IMR-90 (cell line): Measurements from ENCODE around the gene XKR3. TPM values are rescaled to one million over a fixed set of nuclear protein-coding genes. Genes with fewer than 3 reads are reported as not detected.

Source experiments
- ATAC-seq: fragments of 200-7000 bp; cut with Tn5 transposase; 2 replicates; pipeline ENCODE4 v1.9.1; 2020; ENCODE audit warnings: low read depth, mild to moderate bottlenecking, moderate library complexity
- BruUV-seq: library from RNA; stranded (reverse); fragments of 400-500 nt; replicated peaks from 2 replicates; lab custom pipeline; 2021; lab: Mats Ljungman, UMichigan
- CTCF ChIA-PET: fragments of 300-600 bp; formaldehyde crosslinking; extraction: SDS; loops from one replicate; lab custom pipeline; 2021; ENCODE audit warnings: antibody characterized with exemption; lab: Yijun Ruan, JAX
- POLR2A ChIA-PET: fragments of 300-600 bp; sonication (Branson Sonifier 250); formaldehyde crosslinking; loops from one replicate; lab custom pipeline; 2022; ENCODE audit warnings: antibody characterized with exemption; ENCODE audit not compliant: unreplicated experiment; lab: Charles Lee
- DNase-seq: peaks from one replicate; pipeline ENCODE4 v3.0.0; 2013
- H2AFZ ChIP-seq: replicated peaks from 2 replicates; pipeline ENCODE3; 2013; ENCODE audit warnings: low read length, mild to moderate bottlenecking; ENCODE audit not compliant: poor library complexity
- H2AK5ac ChIP-seq: 2 replicates; pipeline ENCODE4 v1.6.1; 2013; ENCODE audit warnings: low read depth, low read length, inconsistent platforms
- H2AK9ac ChIP-seq: replicated peaks from 2 replicates; pipeline ENCODE3; 2013; ENCODE audit warnings: mild to moderate bottlenecking, low read depth, low read length, moderate library complexity; ENCODE audit not compliant: poor library complexity
- H2BK120ac ChIP-seq: 2 replicates; pipeline ENCODE4 v1.6.1; 2013; ENCODE audit warnings: low read depth, low read length, inconsistent platforms
- H2BK15ac ChIP-seq: 3 replicates; pipeline ENCODE4 v1.6.1; 2013; ENCODE audit warnings: low read depth, low read length, inconsistent platforms
- H2BK20ac ChIP-seq: 2 replicates; pipeline ENCODE4 v1.6.1; 2013; ENCODE audit warnings: low read depth, mild to moderate bottlenecking, inconsistent platforms, low read length, moderate library complexity
- H2BK5ac ChIP-seq: 2 replicates; pipeline ENCODE4 v1.6.1; 2013; ENCODE audit warnings: mild to moderate bottlenecking, low read depth, low read length, inconsistent platforms; ENCODE audit not compliant: poor library complexity, severe bottlenecking
- H3K14ac ChIP-seq: replicated peaks from 2 replicates; pipeline ENCODE4 v1.6.1; 2013; ENCODE audit warnings: low read depth, low read length, inconsistent platforms
- H3K18ac ChIP-seq: 2 replicates; pipeline ENCODE4 v1.6.1; 2013; ENCODE audit warnings: low read depth, low read length, control low read depth
- H3K23ac ChIP-seq: 2 replicates; pipeline ENCODE4 v1.6.1; 2013; ENCODE audit warnings: low read depth, low read length, inconsistent platforms
- H3K27ac ChIP-seq: 2 replicates; pipeline ENCODE4 v1.5.1; 2013; ENCODE audit warnings: mild to moderate bottlenecking, control low read depth, low read length; ENCODE audit not compliant: insufficient read depth
- H3K27me3 ChIP-seq: 2 replicates; pipeline ENCODE4 v1.6.1; 2013; ENCODE audit warnings: low read length; ENCODE audit not compliant: control insufficient read depth, insufficient read depth
- H3K36me3 ChIP-seq: 2 replicates; pipeline ENCODE4 v1.6.1; 2013; ENCODE audit warnings: low read length, mixed read lengths; ENCODE audit not compliant: control insufficient read depth, insufficient read depth
- H3K4ac ChIP-seq: 2 replicates; pipeline ENCODE4 v1.6.1; 2013; ENCODE audit warnings: low read depth, low read length, inconsistent platforms
- H3K4me1 ChIP-seq: 2 replicates; pipeline ENCODE4 v1.6.1; 2013; ENCODE audit warnings: low read length, mixed read lengths; ENCODE audit not compliant: control insufficient read depth, insufficient read depth
- H3K4me2 ChIP-seq: 2 replicates; pipeline ENCODE4 v1.6.1; 2013; ENCODE audit warnings: low read depth, mild to moderate bottlenecking, control low read depth, low read length, moderate library complexity
- H3K4me3 ChIP-seq: 2 replicates; pipeline ENCODE4 v1.5.1; 2013; ENCODE audit warnings: low read depth, mild to moderate bottlenecking, control low read depth, low read length, moderate library complexity; ENCODE audit not compliant: insufficient read depth
- H3K56ac ChIP-seq: 2 replicates; pipeline ENCODE4 v1.6.1; 2013; ENCODE audit warnings: low read length, inconsistent platforms; ENCODE audit not compliant: insufficient read depth; ENCODE audit errors: extremely low read depth
- H3K79me1 ChIP-seq, 2 experiments: 2 replicates each; pipeline ENCODE4 v1.6.1; 2013; ENCODE audit warnings: low read length in 2 of 2, inconsistent platforms in 1 of 2, low read depth in 1 of 2
- H3K9ac ChIP-seq: 2 replicates; pipeline ENCODE4 v1.6.1; 2013; ENCODE audit warnings: low read depth, low read length, control low read depth
- H3K9me1 ChIP-seq: 2 replicates; pipeline ENCODE4 v1.6.1; 2013; ENCODE audit warnings: low read length, inconsistent platforms; ENCODE audit not compliant: insufficient read depth
- H3K9me3 ChIP-seq: 2 replicates; pipeline ENCODE4 v1.6.1; 2013; ENCODE audit warnings: low read length; ENCODE audit not compliant: control insufficient read depth, insufficient read depth
- H4K20me1 ChIP-seq: 2 replicates; pipeline ENCODE4 v1.6.1; 2013; ENCODE audit warnings: low read length, inconsistent platforms; ENCODE audit not compliant: insufficient read depth
- H4K5ac ChIP-seq: 2 replicates; pipeline ENCODE4 v1.6.1; 2013; ENCODE audit warnings: mild to moderate bottlenecking, low read depth, low read length, control low read depth
- H4K8ac ChIP-seq, 2 experiments: 2 replicates each; pipeline ENCODE4 v1.6.1; 2013; ENCODE audit warnings: low read depth in 2 of 2, low read length in 2 of 2, control low read depth in 1 of 2, inconsistent platforms in 1 of 2
- H4K91ac ChIP-seq: 2 replicates; pipeline ENCODE4 v1.6.1; 2013; ENCODE audit warnings: low read depth, low read length, inconsistent platforms; ENCODE audit not compliant: insufficient read depth
- BHLHE40 ChIP-seq: fragments of 150-350 bp; IDR thresholded peaks from 2 replicates; pipeline ENCODE4 v1.6.1; 2016; ENCODE audit warnings: mild to moderate bottlenecking, low read depth, low read length
- CHD1 ChIP-seq: IDR thresholded peaks from 2 replicates; pipeline ENCODE4 v1.6.1; 2012; ENCODE audit warnings: low read depth, low read length, improper control_type of control experiment
- MAFK ChIP-seq: IDR thresholded peaks from 2 replicates; pipeline ENCODE4 v1.6.1; 2012; ENCODE audit warnings: low read depth, low read length, improper control_type of control experiment
- MAZ ChIP-seq: IDR thresholded peaks from 2 replicates; pipeline ENCODE4 v1.6.1; 2012; ENCODE audit warnings: low read depth, mild to moderate bottlenecking, low read length, improper control_type of control experiment, moderate library complexity, borderline replicate concordance
- MXI1 ChIP-seq: IDR thresholded peaks from 2 replicates; pipeline ENCODE4 v1.6.1; 2012; ENCODE audit warnings: low read depth, mild to moderate bottlenecking, low read length, moderate library complexity, borderline replicate concordance
- RAD21 ChIP-seq: IDR thresholded peaks from 2 replicates; pipeline ENCODE4 v1.6.1; 2012; ENCODE audit warnings: low read length, improper control_type of control experiment
- RCOR1 ChIP-seq: IDR thresholded peaks from 2 replicates; pipeline ENCODE4 v1.6.1; 2012; ENCODE audit warnings: mild to moderate bottlenecking, low read length, improper control_type of control experiment; ENCODE audit not compliant: insufficient replicate concordance
- SMC3 ChIP-seq: fragments of 150-350 bp; IDR thresholded peaks from 2 replicates; pipeline ENCODE4 v1.6.1; 2016; ENCODE audit warnings: low read depth, mild to moderate bottlenecking, antibody characterized with exemption, low read length, moderate library complexity
- WGBS, 2 experiments: methylation state at CpG; one replicate each; pipeline versions ENCODE4 v1.1.5 to v1.1.7; 2013; ENCODE audit warnings: missing lambda C conversion rate in 2 of 2; ENCODE audit not compliant: insufficient read length in 1 of 2; ENCODE audit errors: extremely low coverage in 2 of 2; 5-methylcytosine and 5-hydroxymethylcytosine counted together
- dilution Hi-C: fragments of 300-500 bp; cut with HindIII; formaldehyde crosslinking; loops from one replicate; pipeline ENCODE4 v1.14.3; 2018; ENCODE audit warnings: low sequenced_read_pairs; ENCODE audit not compliant: unreplicated experiment
- in situ Hi-C: fragments of 300-500 bp; cut with MboI; formaldehyde crosslinking; loops from 3 replicates; pipeline ENCODE4 v1.14.3; 2019; ENCODE audit warnings: low sequenced_read_pairs, inconsistent platforms, mixed read lengths
- intact Hi-C: fragments of 100-400 bp; cut with micrococcal nuclease; formaldehyde crosslinking; loops from 2 replicates; pipeline ENCODE4 v1.10.0; 2022
- polyA plus RNA-seq, 3 experiments: library from polyadenylated mRNA; depleted of rRNA; stranded (reverse); fragments of >200 nt; gene quantifications; 2 replicates each; pipeline ENCODE4 v1.2.3, GENCODE V29; 2012; ENCODE audit warnings: low replicate concordance in 1 of 3
- total RNA-seq: library from RNA; depleted of rRNA; stranded (reverse); fragments of >200 nt; gene quantifications from 2 replicates; pipeline ENCODE4 v1.2.3, GENCODE V29; 2012
- TF ChIP-seq, protein P1 (sequence below): fragments of 150-350 bp; IDR thresholded peaks from 2 replicates; pipeline ENCODE4 v1.6.1; 2017; ENCODE audit warnings: mild to moderate bottlenecking, antibody characterized with exemption, low read length, low read depth
- TF ChIP-seq, protein P2 (sequence below): conservative IDR thresholded peaks from 2 replicates; pipeline ENCODE4 v1.5.1; 2012; ENCODE audit warnings: mild to moderate bottlenecking, low read depth, low read length, improper control_type of control experiment
- TF ChIP-seq, protein P3 (sequence below): fragments of 150-350 bp; IDR thresholded peaks from 2 replicates; pipeline ENCODE4 v1.6.1; 2016; ENCODE audit warnings: low read depth, mild to moderate bottlenecking, low read length, moderate library complexity, borderline replicate concordance

The XKR3 gene
- total and polyA plus RNA-seq, 2 of the 4 experiments (the other 2 are of a cell fraction) = not detected

DNA sequence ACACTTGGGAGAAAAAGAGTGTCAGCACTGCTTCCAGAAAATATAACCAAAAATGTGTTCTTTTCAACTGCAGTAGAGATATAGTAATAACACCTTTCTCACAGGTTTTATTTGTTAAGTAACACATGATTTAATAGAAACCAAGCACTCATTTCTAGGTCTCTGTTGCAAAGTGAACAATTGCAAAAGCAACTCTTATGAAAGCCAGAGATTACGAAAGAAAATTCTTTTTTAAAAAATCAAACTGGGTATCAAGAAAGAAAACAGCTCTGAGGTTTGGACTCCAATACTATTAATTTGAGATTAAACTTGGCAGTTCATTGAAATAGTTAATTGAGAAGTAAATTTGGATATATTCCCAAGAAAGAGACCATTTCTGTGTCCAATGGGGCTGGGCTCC, 9.8 kb upstream of the XKR3 start:
- H2BK120ac ChIP-seq = no peak overlapping the region
- no peak overlapping the region for H3K23ac ChIP-seq
- no peak overlapping the region for H3K14ac ChIP-seq
- no peak overlapping the region for H4K8ac ChIP-seq
- intact Hi-C loops = no loop called here
- no peak overlapping the region for H2AFZ ChIP-seq
- no peak overlapping the region for H3K56ac ChIP-seq
- in situ Hi-C loops = no loop called here
- no peak overlapping the region for H3K4me3 ChIP-seq
- H2AK5ac ChIP-seq = no peak overlapping the region
- no peak overlapping the region for H3K9ac ChIP-seq
- no peak overlapping the region for H4K91ac ChIP-seq
- H3K4me1 ChIP-seq = no peaks in the 10 kb centered on the region
- no TSS peak for BruUV-seq
- no peak overlapping the region for H2BK15ac ChIP-seq
- peaks cover 11% of the 10 kb centered on the region for H3K9me3 ChIP-seq
- no peak overlapping the region for H4K5ac ChIP-seq
- no peak overlapping the region for H2BK5ac ChIP-seq
- CTCF ChIA-PET = no interaction called here
- H3K18ac ChIP-seq = no peak overlapping the region
- H2BK20ac ChIP-seq = no peak overlapping the region
- H3K79me1 ChIP-seq = no peaks in the 10 kb centered on the region
- no peak overlapping the region for H2AK9ac ChIP-seq
- H3K27ac ChIP-seq = no peak overlapping the region
- ATAC-seq (no peak), DNase-seq (no peak)
- no peaks in the 10 kb centered on the region for H3K27me3 ChIP-seq
- no peaks in the 10 kb centered on the region for H3K36me3 ChIP-seq
- H3K4me2 ChIP-seq = no peak overlapping the region
- H3K9me1 ChIP-seq = no peaks in the 10 kb centered on the region
- no peaks in the 10 kb centered on the region for H4K20me1 ChIP-seq
- TF ChIP-seq RCOR1 = no peak
- TF ChIP-seq MAZ = no peak
- TF ChIP-seq, protein P1, sequence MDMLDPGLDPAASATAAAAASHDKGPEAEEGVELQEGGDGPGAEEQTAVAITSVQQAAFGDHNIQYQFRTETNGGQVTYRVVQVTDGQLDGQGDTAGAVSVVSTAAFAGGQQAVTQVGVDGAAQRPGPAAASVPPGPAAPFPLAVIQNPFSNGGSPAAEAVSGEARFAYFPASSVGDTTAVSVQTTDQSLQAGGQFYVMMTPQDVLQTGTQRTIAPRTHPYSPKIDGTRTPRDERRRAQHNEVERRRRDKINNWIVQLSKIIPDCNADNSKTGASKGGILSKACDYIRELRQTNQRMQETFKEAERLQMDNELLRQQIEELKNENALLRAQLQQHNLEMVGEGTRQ = no peak
- TF ChIP-seq, protein P2, sequence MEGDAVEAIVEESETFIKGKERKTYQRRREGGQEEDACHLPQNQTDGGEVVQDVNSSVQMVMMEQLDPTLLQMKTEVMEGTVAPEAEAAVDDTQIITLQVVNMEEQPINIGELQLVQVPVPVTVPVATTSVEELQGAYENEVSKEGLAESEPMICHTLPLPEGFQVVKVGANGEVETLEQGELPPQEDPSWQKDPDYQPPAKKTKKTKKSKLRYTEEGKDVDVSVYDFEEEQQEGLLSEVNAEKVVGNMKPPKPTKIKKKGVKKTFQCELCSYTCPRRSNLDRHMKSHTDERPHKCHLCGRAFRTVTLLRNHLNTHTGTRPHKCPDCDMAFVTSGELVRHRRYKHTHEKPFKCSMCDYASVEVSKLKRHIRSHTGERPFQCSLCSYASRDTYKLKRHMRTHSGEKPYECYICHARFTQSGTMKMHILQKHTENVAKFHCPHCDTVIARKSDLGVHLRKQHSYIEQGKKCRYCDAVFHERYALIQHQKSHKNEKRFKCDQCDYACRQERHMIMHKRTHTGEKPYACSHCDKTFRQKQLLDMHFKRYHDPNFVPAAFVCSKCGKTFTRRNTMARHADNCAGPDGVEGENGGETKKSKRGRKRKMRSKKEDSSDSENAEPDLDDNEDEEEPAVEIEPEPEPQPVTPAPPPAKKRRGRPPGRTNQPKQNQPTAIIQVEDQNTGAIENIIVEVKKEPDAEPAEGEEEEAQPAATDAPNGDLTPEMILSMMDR = no peak
- no peak for TF ChIP-seq BHLHE40
- TF ChIP-seq CHD1 = no peak
- TF ChIP-seq MAFK = no peak
- TF ChIP-seq MXI1 = no peak
- no peak for TF ChIP-seq RAD21
- TF ChIP-seq SMC3 = no peak
- TF ChIP-seq, protein P3, sequence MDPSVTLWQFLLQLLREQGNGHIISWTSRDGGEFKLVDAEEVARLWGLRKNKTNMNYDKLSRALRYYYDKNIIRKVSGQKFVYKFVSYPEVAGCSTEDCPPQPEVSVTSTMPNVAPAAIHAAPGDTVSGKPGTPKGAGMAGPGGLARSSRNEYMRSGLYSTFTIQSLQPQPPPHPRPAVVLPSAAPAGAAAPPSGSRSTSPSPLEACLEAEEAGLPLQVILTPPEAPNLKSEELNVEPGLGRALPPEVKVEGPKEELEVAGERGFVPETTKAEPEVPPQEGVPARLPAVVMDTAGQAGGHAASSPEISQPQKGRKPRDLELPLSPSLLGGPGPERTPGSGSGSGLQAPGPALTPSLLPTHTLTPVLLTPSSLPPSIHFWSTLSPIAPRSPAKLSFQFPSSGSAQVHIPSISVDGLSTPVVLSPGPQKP = no peak
- POLR2A ChIA-PET = no interaction called here
- no CpG with 5 or more reads among the region's 1 CpG for WGBS, 2 experiments
- dilution Hi-C loops = no loop called here
- no peak overlapping the region for H3K4ac ChIP-seq
